NCI-H187 (cell line): ENCODE data around the gene PSMF1.

ENCODE experiments used
- DNase-seq, 2 experiments: peaks; one replicate each; lab custom pipeline; 2025; lab: John Stamatoyannopoulos, UW

PSMF1 gene, protein sequence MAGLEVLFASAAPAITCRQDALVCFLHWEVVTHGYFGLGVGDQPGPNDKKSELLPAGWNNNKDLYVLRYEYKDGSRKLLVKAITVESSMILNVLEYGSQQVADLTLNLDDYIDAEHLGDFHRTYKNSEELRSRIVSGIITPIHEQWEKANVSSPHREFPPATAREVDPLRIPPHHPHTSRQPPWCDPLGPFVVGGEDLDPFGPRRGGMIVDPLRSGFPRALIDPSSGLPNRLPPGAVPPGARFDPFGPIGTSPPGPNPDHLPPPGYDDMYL

DNA sequence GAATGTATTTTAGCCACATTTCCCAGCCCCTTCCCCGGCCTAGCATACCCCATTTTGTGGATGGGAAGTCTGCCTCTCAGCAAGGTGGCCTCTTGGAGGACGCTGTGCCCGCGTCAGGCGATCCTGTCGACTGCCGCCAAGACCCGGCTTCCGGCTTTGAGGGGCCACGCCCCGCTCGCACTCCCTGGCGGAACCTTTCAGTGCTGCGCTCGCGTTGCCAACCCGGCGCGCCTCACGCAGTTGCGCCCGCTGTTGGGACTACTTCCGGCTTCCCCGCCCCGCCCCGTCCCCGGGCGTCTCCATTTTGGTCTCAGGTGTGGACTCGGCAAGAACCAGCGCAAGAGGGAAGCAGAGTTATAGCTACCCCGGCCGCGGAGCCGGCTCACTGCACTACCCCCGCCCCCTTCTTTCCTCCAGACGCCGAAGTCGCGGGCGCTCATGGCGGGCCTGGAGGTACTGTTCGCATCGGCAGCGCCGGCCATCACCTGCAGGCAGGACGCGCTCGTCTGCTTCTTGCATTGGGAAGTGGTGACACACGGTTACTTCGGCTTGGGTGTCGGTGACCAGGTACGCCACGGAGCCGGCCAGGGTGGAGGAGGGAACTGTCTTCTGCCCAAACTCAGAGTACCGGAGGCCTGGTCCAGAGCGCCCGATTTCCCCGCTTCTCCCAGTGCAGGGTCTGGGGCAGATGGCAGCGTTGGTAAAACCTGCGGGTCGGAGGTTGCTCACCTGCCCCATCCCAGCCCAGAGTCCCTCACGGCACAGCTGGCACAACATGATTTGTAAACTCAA, at the start of gene PSMF1:
Gene PSMF1 (plus strand): TSS at position 267 of the 792 bp plus-strand sequence. CDS start 172 bp downstream, at position 439.
- peak; percentile 85 to 93 for DNase-seq

DNA sequence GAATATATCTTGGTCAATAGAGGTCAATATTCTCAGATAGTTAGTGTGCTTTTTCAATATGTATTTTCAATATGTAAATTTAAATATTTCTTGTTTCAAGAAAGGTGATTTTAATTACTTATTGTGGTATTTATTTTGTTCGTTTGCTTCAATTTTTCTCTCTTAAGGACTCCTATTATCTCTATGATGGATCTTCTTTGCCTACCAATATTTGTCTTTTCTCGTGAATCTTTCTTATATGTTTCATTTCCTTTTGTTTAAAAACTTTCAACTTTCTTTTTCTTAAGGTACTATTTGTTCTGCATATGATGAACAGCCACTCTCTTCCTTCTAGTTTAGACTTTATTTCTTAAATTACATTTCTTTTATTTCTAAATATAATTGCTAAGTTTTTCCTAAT, 46.1 kb upstream of the PSMF1 start:
- DNase-seq, result no peak

DNA sequence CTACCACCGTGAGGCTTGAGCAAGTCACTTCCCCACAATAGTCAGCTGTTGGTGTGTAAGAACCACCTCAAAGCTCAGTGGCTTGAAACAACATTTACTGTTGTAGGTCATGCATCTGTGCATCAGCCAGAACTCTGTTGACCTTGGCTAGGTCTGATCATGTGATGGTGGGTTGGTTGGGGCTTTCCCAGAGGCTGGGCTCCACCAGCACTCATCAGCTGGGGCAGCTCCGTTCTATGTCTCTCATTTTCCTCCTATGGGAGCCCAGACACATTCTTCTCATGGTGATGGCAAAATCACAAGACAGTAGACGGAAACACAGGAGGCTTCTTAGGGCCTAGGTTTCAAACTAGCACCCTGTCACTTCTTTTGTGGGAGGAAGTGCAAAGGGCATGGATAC, 42.8 kb upstream of the PSMF1 start:
- DNase-seq, result no peak

DNA sequence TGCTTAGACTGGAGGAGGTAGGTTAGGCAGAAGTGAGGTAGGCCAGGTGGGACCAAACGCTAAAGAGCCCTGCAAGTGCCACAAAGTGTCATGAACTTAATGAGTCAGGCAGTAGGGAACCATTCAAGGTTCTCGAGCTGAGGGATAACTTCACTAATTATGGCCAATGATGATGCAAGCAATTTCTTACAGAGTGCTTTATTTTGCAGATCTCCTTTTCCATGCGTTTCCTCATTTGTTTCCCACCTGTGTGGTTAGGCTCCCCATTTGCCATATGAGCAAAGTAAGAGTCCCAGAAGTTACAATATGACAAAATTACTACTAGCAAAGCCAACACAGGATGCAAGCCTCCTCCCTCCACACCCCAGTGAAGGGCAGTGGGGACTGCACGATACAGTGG, 36.5 kb upstream of the PSMF1 start:
- no peak for DNase-seq

DNA sequence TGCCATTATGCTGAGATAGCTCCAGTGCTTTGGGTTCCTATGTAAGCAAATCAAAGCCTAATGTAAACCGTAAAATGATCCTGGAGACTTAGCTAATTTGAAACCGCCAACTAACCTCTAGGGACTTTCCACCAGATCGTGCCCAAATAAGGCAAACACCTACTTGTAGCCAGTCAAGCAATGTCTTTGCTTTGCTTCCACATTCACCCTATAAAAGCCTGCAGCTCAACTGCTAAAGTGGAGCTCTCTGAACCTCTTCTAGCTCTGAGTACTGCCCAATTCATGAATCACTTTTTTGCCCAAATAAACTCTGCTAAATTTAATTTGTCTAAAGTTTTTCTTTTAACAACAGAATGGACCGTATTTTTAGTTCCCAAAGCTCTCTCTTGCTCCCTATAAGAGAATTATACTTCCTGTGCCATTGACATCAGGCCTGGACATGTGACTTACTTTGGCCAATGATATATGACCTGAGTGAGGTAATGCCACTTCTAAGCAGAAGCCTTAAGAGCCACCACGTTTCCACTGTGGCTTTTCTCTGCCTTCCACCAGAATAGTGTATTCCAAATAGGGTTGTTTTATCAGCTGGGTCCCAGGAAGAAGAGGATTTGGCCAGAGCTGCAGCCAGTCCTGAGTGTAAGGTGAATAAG, 34.8 kb upstream of the PSMF1 start:
- DNase-seq, result no peak

DNA sequence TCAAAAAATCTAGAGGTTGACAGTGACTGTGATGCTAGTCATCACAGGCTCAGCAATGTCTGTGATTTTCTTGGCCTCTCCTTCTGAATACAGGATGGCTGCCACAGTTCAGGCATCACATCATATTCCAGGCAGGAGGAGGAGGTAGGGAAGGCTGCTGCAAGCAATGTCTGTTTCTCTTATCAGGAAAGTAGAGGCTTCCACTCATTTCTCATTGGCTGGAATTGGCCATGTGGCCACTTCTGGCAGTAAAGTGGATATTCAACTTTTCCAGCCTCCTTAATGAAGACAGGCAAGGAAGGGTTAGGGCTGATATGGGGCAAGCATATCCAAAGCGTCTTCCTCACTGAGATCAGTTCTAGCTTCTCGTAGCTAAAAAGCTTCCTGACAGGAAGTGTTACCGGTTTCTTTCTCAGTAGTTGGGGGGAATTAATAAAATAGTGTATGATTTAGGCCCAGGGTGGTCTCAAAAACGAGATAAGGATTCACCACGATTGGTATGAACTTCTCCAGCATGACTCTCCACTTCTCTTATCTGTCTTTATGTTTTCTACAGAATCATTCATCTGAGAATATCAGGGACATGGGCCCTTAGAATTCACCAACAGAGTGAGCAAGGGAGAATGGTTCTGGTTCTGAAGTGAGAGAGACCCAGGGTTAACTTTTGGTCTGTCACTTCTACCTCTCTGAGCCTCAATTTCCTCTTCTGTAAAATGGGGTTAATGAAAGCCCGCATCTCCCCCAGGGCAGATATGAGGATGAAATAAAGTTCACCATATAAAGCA, 32.7 kb upstream of the PSMF1 start:
- DNase-seq, result no peak

DNA sequence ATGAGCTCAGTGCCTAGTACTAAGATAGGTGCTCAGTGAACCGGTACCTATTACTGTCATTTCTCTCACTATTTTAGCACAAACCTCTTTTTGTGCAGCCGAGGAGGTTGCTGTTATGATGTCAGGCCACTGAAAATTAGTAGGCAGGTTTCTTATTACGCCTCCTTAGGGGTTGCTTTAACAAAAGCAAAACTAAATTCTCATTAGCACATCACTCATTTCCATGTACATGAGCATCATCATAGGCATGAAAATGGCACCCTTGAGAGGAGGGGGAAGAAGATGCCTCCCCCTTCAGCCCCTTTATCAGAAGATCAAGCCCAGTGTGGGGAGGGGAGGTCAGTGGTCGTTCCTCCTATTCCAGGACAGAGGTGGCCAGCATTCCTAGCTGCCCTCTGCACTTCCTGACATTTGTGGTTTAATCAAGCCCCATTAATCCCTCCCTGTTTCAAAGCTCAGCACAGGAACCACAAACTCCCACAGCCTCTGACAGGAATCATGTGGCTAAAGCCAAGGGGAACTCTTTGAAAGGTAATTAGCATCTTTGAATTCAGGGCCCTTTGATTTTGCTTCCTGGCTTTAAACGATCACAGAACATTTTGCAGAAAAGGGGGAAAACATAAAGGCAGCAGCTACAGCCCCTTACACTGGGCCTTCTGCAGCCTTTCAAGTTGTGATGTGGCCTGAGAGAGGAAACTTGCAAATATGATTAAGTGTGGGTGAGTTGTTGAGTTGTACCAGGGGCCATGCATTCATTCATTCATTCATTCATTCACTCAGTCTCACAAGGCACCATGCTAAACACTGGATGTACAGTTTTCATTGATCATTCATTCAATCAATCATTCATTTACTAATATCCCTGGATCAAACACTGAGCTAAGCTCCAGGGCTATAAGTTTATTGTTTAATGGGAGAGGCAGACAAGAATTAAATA, 31.9 kb upstream of the PSMF1 start:
- no peak for DNase-seq

DNA sequence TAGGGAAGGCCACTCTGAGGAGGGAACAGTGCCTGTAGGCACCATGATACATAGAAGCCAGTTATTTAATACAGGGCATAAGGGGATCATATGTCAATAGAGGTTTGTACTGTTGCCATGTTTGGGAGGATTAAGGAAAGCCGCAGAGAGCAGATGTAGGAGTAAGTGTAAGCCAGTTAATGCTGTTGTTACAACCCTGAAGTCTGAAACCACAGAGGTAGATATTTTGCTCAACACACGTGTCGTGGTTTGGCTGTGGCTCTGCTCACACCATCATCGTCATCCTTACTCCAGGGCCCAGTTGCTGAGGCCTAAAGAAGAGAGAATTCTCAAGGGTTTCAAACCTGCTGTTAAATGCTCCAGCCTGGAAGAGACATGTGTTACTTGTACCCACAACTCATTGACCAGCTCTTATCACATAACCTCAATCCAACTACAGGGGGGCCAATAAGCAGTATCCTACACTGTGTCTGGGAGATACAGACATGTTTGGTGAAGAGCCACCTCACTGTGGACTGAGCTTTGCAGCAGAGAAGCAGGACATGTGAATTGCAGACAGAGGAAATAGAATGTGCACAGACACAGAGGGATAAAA, 31.0 kb upstream of the PSMF1 start:
- DNase-seq, result no peak

DNA sequence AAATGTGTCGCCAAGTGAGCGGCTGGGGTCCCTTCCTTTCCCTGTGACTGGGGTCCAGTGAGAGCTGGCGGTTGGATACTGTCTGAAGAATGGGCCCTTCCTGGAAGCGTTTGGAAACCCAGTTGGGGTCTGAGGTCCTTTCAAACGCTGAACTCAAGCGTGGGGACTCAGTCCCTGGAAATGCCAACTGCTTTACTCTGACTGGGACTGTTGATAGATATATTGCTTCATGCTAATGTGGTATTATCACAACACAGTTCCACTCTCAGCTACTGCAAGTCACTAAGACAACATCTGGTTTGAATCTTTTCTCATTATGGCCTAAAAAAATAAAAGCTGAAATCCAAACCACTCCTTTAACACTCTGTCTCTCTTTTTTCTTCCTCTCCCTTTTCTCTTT, 23.7 kb upstream of the PSMF1 start:
- DNase-seq, result no peak

DNA sequence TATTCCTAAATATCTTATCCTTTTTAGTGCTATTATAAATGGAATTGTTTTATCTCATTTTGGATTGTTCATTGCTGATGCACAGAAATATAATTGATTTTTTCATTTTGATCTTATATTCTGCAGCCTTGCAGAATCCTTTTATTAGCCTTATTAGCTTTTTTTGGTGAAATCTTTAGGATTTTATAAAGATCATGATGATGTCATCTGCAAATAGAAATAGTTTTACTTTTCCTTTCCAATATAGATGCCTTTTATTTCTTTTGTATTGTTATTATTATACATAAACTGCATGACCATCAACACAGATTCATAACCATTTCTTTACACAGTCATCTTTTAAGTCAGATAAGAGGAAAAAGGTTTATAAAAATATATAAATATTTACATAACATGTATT, 16.9 kb upstream of the PSMF1 start:
- DNase-seq, result no peak

DNA sequence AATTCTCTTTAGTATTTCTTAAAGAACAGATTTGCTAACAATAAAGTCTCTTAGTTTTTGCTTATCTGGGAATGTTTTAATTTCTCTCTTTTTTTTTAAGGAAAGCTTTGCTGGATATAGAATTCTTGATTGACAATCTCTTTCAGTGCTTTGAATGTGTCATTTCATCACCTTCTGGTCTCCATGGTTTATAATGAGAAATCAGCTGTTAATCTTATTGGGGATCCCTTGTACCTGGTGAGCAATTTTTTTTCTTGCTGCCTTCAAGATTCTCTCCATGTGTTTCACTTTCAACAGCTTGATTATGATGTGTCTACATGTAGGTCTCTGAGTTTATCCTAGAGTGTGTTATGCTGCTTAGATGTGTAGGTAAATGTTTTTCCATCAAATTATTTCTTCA, 16.4 kb upstream of the PSMF1 start:
- no peak for DNase-seq

DNA sequence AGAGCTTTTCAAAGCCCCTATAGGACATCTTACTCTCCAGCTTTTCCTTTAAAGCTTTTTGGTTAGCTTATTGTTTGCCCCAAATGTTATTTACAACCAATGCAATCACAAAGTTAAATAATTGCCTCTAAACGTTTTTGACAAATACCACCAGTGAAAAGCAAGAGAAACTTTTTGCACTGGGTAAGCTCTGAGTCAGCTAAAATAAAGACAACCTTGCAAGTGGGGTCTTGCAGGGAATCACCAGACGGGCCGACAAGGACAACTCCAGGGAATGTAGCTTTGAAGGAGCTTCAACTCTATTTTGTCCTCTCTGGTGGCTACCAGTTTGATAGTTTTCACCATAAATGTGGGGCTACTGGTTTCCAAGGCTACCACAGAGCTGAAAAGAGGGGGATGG, 14.7 kb upstream of the PSMF1 start:
- no peak for DNase-seq

DNA sequence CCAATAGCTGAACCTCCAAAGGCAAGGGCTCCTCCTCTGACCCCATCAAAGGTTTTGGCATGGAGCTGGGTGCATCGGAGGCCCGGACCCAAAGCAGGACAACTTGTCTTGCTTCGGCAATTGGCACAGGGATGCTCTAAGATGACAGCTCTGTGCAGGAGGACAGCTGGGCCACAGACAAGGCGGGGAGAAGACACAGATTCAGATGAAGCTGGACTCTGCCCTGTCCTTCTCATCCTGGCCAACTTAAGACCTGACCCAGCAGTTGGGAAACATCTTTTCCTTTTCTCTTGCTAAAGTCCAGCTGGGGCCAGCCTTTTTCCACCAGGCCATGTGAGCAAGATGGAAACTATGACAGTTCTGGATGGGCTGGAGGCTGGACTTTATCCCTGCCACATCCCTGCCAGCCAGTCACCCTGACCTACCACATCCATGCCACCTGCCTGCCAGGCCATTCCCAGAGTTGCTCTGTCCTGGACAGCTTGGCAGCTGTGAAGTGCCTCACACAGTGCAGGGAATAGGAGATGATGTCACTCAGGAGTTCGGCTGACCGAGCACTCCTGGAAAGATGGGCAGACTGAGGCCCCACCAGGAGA, 12.7 kb upstream of the PSMF1 start:
- no peak for DNase-seq

DNA sequence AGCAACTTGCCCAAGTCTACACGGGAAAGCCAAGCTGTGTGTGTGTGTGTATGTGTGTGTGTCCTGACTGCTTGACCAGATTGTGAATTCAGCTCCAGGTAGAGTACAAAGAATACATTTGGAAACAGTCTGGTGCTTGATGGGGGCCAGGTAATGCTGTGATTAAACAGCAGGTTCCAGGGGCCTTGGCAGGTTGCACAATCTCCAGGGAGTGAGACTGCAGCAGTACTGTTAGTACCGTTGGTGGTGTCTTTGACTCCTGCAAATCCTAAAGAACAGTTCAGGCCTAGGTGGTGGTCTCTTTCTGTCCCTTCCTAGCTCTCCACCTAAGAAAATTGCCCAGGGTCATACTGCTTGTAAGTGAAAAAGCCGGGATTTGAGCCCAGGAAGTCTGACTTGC, 11.2 kb upstream of the PSMF1 start:
- DNase-seq, result no peak

DNA sequence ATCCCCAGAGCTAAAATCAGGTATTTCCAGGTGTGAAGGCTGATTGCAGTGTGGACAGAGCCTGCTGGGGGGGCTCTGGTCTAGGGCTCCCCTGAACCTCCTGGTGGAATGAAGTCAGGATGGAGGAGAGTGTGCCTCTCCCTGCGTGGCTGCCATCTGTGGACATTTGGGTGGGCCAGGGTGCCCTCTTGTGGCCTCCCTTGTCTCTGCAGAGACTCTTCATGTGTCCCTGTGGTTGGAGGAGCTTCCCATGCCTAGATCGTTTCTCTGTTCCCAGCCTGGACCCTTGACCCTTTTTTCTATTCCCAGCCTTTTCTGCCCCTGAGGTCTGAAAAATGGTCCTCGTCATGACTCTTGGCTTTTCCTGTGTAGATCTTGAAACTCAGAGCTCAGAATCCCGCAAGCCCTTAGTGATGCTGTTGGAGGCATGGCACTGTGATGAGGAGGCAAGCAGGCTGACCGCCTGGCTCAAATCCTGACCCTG, 9.9 kb upstream of the PSMF1 start:
- DNase-seq, result no peak

DNA sequence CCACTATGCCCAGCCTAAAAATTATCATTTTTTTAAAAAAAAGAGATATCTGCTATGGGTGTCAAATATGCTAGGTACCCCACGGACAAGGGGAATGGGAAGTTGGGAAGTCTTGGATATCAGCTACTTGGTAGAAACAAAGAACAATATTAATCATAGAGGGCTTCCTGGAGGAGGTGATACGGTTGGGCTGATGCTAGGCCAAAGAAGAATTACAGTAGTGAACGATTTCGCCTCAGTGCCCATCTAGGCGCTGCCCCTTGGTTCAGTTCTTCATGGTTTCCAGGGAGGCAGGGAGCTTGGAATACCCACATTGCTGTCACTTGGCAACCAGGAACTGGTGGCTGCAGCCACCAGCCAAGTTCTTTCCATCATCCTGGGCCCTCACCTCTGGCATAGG, 5.5 kb upstream of the PSMF1 start:
- DNase-seq, result no peak

DNA sequence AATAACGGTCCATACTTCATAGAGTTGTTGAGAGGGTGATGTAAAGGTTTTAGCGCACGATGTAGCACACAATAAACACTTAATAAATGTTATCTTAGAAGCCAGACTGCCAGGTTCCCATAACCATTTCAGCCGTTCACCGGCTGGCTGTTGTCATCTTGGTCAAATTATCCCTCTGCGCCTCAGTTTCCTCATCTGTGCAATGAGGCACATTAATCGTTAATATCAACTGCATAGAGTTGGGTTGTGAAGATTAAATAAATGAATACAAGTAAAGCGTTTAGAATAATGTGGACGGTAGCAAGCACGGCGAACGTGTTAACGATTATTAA, 432 bp upstream of the PSMF1 start:
- no peak for DNase-seq

DNA sequence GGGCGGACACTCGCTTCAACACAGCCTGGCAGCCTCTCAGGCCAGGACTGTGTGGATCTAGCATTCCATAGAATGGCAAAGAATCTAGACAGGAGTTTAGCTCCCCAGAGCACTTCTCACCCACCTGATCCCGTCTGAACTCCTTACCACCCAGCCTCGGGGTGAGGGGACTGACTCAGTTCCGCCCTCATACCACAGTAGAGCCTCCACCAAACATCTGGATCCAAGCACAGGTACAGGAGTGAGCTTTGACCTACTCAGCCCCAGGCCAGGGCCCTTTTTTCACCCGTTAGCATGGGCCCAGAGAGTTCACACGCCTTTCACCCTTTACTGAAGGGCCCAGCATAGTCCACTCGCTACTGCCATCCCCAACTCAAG, 715 bp downstream of the PSMF1 start:
- no peak for DNase-seq

DNA sequence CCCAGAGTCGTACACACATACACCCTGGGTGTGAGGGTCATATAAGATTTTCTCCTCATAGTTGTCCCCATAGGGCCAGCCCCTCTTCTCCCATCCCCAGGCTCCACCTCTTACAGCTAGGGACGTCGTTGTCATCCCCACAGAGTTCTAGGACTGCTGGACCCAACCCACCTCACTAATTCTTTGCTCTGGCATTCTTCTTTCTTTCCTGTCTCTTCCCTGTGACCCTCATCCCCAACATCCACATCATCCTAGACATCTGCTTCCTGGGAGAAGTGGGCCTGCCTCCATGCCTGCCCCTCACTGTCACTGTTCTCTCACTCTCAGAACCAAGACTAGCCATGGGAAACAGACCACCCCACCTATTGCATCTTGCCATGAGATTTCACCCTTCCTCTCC, 1.1 kb downstream of the PSMF1 start:
- DNase-seq, result no peak

DNA sequence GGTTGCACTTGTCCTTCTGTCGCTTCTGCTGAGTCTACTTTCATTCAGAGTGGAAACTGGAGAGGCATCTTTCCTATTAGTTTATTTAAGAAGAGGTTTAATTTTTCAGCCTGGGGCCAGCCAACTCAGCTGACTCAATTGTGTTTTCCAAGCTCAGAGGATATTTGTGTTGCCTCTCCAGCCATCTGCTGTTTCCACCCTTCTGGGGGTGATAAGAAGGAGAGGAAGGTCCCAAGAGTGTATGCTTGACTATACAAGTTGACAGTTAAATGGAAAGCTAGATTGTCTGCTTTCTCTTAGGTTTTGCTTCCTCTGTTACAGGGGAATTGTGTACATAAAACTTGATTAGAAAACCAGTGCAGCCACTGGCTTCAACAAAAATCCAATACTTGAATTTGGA, 3.0 kb downstream of the PSMF1 start:
- DNase-seq, result no peak
